Spleen (tissue), 7 donors: ENCODE measurements around the gene CCDC3.

Experiments
- POLR2A ChIP-seq, 3 donors: fragments of 450-650 bp; IDR thresholded peaks; one replicate each; pipeline ENCODE4 v1.5.1; 2017; ENCODE audit warnings: antibody characterized with exemption in 3 of 3, mild to moderate bottlenecking in 1 of 3
- TF ChIP-seq, protein P1 (sequence below), 11 experiments: fragments of 200-600 bp in 7 of 11; fragments of 450-650 bp in 4 of 11; sonication (generic) in 4 of 11; IDR thresholded peaks in 8 of 11; conservative IDR thresholded peaks in 3 of 11; 1 replicate in 7 of 11; 2 replicates in 4 of 11; pipeline versions ENCODE4 v1.4.0 to v1.8.0; 2016 to 2021; ENCODE audit warnings: antibody characterized with exemption in 11 of 11, inconsistent platforms in 4 of 11, mild to moderate bottlenecking in 1 of 11
- donor health status: DM: no; HTN: no; CAD: no; lungs with moderate emphysema.
- donor health status: DM: no; HTN: no; CAD: no.
- donor health status: DM: no; HTN: no; CAD: no.

- TF ChIP-seq, protein P1, sequence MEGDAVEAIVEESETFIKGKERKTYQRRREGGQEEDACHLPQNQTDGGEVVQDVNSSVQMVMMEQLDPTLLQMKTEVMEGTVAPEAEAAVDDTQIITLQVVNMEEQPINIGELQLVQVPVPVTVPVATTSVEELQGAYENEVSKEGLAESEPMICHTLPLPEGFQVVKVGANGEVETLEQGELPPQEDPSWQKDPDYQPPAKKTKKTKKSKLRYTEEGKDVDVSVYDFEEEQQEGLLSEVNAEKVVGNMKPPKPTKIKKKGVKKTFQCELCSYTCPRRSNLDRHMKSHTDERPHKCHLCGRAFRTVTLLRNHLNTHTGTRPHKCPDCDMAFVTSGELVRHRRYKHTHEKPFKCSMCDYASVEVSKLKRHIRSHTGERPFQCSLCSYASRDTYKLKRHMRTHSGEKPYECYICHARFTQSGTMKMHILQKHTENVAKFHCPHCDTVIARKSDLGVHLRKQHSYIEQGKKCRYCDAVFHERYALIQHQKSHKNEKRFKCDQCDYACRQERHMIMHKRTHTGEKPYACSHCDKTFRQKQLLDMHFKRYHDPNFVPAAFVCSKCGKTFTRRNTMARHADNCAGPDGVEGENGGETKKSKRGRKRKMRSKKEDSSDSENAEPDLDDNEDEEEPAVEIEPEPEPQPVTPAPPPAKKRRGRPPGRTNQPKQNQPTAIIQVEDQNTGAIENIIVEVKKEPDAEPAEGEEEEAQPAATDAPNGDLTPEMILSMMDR (IDR thresholded peaks at IDR 0.05 in 8 of 11, conservative IDR thresholded peaks at IDR 0.05 in 3 of 11) = no peak
- no peak for TF ChIP-seq POLR2A (IDR thresholded peaks at IDR 0.05)
Measured at GRCh38 chr10:12957081-12957480, 44.4 kb downstream of the CCDC3 start.
